Measurements from ENCODE around the gene NRDE2. TPM values are rescaled to one million over a fixed set of nuclear protein-coding genes. Genes with fewer than 3 reads are reported as not detected.
"Not testable (repeated sequence)": the region's sequence is repeated elsewhere in the genome, so short reads cannot be mapped to it uniquely, and the experiment has no call there.

Gene NRDE2
- total RNA-seq, 5 donors from 2014 or later (not counting 1 experiment from before 2014, with no cell fraction given) = 20.5 to 26.7 (median 23.1) TPM

DNA sequence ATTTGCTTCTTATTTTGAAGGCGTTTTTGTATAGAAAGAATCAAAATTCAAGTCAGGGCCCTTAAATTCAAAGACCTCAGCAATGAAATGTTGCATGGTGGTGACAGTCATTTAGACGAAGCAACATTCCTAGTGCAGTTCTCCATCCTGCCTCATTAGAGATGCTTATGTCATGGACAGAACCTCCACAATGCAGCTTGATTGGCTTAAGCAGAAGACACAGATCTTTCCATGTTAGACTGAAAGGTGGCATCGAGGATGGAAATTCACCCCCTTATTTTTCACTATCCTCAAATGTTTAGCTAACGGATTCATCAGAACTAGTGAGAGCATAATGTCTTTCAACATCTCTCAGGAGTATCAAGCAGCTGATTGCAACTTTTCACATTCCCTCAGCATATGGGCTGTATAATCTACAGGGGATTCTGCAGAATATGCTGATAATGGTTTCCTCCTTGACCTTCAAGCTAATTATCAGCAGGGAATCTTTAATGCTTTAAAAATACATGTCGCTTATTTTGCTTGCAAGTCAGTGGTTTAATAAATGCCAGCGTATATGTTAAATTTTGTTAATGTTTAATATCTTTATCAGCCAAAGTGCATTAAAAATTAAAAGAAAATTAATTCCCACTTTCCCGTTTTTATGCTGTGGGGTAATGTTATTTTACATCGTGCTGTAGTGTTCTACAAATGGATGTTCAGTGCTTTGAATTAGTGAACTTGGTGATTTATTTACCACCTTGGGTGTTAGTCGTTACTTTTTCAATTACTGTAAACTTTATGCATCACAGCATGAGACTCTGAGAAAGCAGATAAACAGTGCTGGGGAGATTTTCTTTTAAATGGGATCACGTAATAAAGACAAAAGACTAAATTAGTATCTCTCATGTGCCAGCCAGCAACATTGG lies 12.8 kb upstream of the NRDE2 start:
- no peaks in the 10 kb centered on the region for H3K4me1 Mint-ChIP-seq
- ATAC-seq (replicated peaks in 1 of 4) (no peak), DNase-seq (no peak)
- Histone ChIP-seq H3K9me3 (no peaks in the 10 kb centered on the region), H3K27me3 (replicated peaks in 1 of 2; ENCODE audit: control insufficient read depth in 2 of 2, extremely low read depth in 1 of 2, insufficient read depth in 2 of 2, low read length in 1 of 2) (no peaks in the 10 kb centered on the region), H3K4me1 (ENCODE audit: control insufficient read depth in 1 of 2, extremely low read depth in 1 of 2, insufficient read depth in 2 of 2, low read length in 2 of 2) (no peaks in the 10 kb centered on the region), H3K27ac (ENCODE audit: low read length) (no peak overlapping the region), H3K36me3 (ENCODE audit: control insufficient read depth in 2 of 2, extremely low read depth in 1 of 2, insufficient read depth in 1 of 2, low read length in 1 of 2) (no peaks in the 10 kb centered on the region), H3K4me3 (ENCODE audit: control insufficient read depth in 1 of 2, extremely low read depth in 1 of 2, low read length in 1 of 2) (no peak overlapping the region)
- H3K4me3 Mint-ChIP-seq = no peak overlapping the region
- no peaks in the 10 kb centered on the region for H3K36me3 Mint-ChIP-seq
- no peaks in the 10 kb centered on the region for H3K9me3 Mint-ChIP-seq
- 80% methylated on average over 1 of the region's 10 CpGs for WGBS (ENCODE audit: insufficient coverage)
- POLR2A ChIA-PET = no interaction called here
- no peak overlapping the region for H3K27ac Mint-ChIP-seq
- CTCF ChIA-PET = interaction anchor here in 1 of 2 donors (0.7 kb wide), 1 partner anchor 18 kb away, joined by 3 read pairs; no protein-coding TSS in a partner anchor
- peaks cover 3 to 7% of the 10 kb centered on the region in 2 donors for H3K27me3 Mint-ChIP-seq

DNA sequence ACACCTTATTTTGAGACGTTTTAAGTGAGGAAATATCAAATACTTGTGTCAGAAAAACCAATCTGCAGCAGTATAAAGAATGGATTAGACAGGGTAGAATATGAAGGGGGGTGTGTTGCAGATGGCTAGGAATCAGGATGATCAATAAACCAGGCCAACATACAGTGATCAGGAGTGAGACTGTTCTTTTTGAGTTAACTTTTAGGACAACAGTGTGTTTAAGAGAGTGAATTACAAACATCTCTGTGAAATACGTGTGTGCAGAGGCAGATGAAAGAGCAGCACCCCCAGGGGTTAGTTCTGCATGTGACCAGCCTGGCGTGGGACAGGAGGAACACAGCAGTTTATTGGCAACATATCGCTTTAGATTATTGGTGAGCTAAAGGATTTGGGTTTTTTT lies 10.6 kb upstream of the NRDE2 start:
- ChIA-PET POLR2A (interaction anchor here in 1 of 2 donors (0.7 kb wide), 1 partner anchor 577 kb away, joined by 3 read pairs; no protein-coding TSS in a partner anchor), CTCF (interaction anchor here in 1 of 2 donors (0.6 kb wide), 1 partner anchor 288 kb away, joined by 3 read pairs; no protein-coding TSS in a partner anchor)

DNA sequence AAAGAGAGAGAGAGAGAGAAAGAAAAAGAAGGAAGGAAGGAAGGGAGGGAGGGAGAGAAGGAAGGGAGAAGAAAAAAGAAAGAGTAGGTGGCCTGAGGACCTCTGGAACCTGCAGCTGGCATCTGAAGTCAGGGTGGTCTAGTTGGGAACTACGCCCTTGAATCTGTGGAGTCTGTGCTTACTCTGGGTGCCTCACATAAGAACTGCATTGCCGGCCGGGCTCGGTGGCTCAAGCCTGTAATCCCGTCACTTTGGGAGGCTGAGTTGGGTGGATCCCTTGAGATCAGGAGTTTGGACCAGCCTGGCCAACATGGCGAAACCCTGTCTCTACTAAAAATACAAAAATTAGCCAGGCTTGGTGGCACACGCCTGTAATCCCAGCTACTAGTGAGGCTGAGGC lies 10.0 kb upstream of the NRDE2 start:
- Mint-ChIP-seq H3K9me3 (no peaks in the 10 kb centered on the region), H3K4me1 (no peaks in the 10 kb centered on the region), H3K27me3 (peaks cover 9 to 27% of the 10 kb centered on the region in 2 donors), H3K4me3 (no peak overlapping the region), H3K27ac (no peak overlapping the region), H3K36me3 (no peaks in the 10 kb centered on the region)
- no peak for ATAC-seq (replicated peaks in 1 of 4)
- no peak for DNase-seq
- POLR2A ChIA-PET = no interaction called here
- CTCF ChIA-PET = no interaction called here
- Histone ChIP-seq H3K27me3 (replicated peaks in 1 of 2; ENCODE audit: control insufficient read depth in 2 of 2, extremely low read depth in 1 of 2, insufficient read depth in 2 of 2, low read length in 1 of 2) (peaks cover 0 to 8% of the 10 kb centered on the region in 2 experiments), H3K4me3 (ENCODE audit: control insufficient read depth in 1 of 2, extremely low read depth in 1 of 2, low read length in 1 of 2) (no peak overlapping the region), H3K4me1 (ENCODE audit: control insufficient read depth in 1 of 2, extremely low read depth in 1 of 2, insufficient read depth in 2 of 2, low read length in 2 of 2) (no peaks in the 10 kb centered on the region), H3K27ac (ENCODE audit: low read length) (no peak overlapping the region), H3K36me3 (ENCODE audit: control insufficient read depth in 2 of 2, extremely low read depth in 1 of 2, insufficient read depth in 1 of 2, low read length in 1 of 2) (no peaks in the 10 kb centered on the region), H3K9me3 (no peaks in the 10 kb centered on the region)
- WGBS (ENCODE audit: insufficient coverage) = 90% methylated on average over 6 of the region's 7 CpGs

More for the DNA sequence above, 10.6 kb upstream of the NRDE2 start:
- ATAC-seq (replicated peaks in 1 of 4) = no peak
- 51% methylated on average over 4 of the region's 4 CpGs for WGBS (ENCODE audit: insufficient coverage)
- Mint-ChIP-seq H3K27ac (no peak overlapping the region), H3K4me3 (no peak overlapping the region), H3K4me1 (no peaks in the 10 kb centered on the region), H3K36me3 (no peaks in the 10 kb centered on the region), H3K9me3 (no peaks in the 10 kb centered on the region), H3K27me3 (peaks cover 9 to 21% of the 10 kb centered on the region in 2 donors)
- Histone ChIP-seq H3K27ac (ENCODE audit: low read length) (no peak overlapping the region), H3K4me1 (ENCODE audit: control insufficient read depth in 1 of 2, extremely low read depth in 1 of 2, insufficient read depth in 2 of 2, low read length in 2 of 2) (no peaks in the 10 kb centered on the region), H3K4me3 (ENCODE audit: control insufficient read depth in 1 of 2, extremely low read depth in 1 of 2, low read length in 1 of 2) (no peak overlapping the region), H3K27me3 (replicated peaks in 1 of 2; ENCODE audit: control insufficient read depth in 2 of 2, extremely low read depth in 1 of 2, insufficient read depth in 2 of 2, low read length in 1 of 2) (peaks cover 0 to 8% of the 10 kb centered on the region in 2 experiments), H3K36me3 (ENCODE audit: control insufficient read depth in 2 of 2, extremely low read depth in 1 of 2, insufficient read depth in 1 of 2, low read length in 1 of 2) (no peaks in the 10 kb centered on the region), H3K9me3 (no peaks in the 10 kb centered on the region)
- DNase-seq = no peak

DNA sequence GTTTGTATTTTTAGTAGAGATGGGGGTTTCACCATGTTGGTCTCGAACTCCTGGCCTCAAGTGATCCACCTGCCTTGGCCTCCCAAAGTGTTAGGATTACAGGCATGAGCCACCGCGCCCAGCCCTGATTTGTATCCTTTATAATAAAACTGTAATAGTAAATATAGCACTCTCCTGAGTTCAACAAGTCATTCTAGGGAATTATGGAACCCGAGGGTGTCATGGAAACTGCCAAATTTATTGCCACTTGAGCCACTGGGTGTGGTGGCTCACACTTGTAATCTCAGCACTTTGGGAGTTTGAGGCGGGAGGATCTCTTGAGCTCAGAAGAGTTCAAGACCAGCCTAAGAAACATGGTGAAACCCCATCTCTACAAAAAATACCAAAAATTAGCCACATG lies 9.5 kb upstream of the NRDE2 start:
- H3K27ac ChIP-seq (ENCODE audit: low read length); H3K4me1 Mint-ChIP-seq; H3K27ac Mint-ChIP-seq; H3K36me3 Mint-ChIP-seq; POLR2A ChIA-PET; H3K4me3 Mint-ChIP-seq; CTCF ChIA-PET; H3K36me3 ChIP-seq (ENCODE audit: control insufficient read depth in 2 of 2, extremely low read depth in 1 of 2, insufficient read depth in 1 of 2, low read length in 1 of 2); DNase-seq; ATAC-seq (replicated peaks in 1 of 4); H3K9me3 Mint-ChIP-seq; H3K4me1 ChIP-seq (ENCODE audit: control insufficient read depth in 1 of 2, extremely low read depth in 1 of 2, insufficient read depth in 2 of 2, low read length in 2 of 2); H3K4me3 ChIP-seq (ENCODE audit: control insufficient read depth in 1 of 2, extremely low read depth in 1 of 2, low read length in 1 of 2); H3K9me3 ChIP-seq: not testable (repeated sequence)
- H3K27me3 ChIP-seq (replicated peaks in 1 of 2; ENCODE audit: control insufficient read depth in 2 of 2, extremely low read depth in 1 of 2, insufficient read depth in 2 of 2, low read length in 1 of 2) = peaks cover 0 to 12% of the 10 kb centered on the region in 2 experiments
- H3K27me3 Mint-ChIP-seq = peaks cover 9 to 31% of the 10 kb centered on the region in 2 donors
- whole genome bisulfite sequencing (ENCODE audit: insufficient coverage) = no CpG with 5 or more reads among the region's 5 CpGs

DNA sequence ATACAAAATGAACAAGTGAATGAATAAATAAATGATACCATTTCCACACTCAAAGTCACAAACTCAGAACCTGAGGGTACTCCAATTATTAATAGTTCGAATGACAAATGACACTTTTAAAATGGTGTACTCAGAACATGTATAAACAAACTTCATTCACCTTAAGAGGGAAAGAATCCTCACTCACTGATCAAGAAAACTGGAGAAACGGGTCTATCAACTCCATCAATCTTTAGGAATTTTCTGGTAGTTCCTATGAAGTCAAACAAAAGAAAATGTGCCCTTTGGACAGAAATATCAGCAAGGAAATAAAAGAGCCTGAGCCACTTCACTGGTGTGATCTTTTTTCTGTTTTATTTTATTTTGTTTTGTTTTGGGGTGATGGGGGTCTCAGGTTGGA lies 5.2 kb upstream of the NRDE2 start:
- Histone ChIP-seq H3K9me3 (no peaks in the 10 kb centered on the region), H3K36me3 (ENCODE audit: control insufficient read depth in 2 of 2, extremely low read depth in 1 of 2, insufficient read depth in 1 of 2, low read length in 1 of 2) (no peaks in the 10 kb centered on the region), H3K27me3 (replicated peaks in 1 of 2; ENCODE audit: control insufficient read depth in 2 of 2, extremely low read depth in 1 of 2, insufficient read depth in 2 of 2, low read length in 1 of 2) (peaks cover 0 to 21% of the 10 kb centered on the region in 2 experiments), H3K27ac (ENCODE audit: low read length) (no peak overlapping the region), H3K4me3 (ENCODE audit: control insufficient read depth in 1 of 2, extremely low read depth in 1 of 2, low read length in 1 of 2) (no peak overlapping the region), H3K4me1 (ENCODE audit: control insufficient read depth in 1 of 2, extremely low read depth in 1 of 2, insufficient read depth in 2 of 2, low read length in 2 of 2) (peaks cover 0 to 3% of the 10 kb centered on the region in 2 experiments)
- ATAC-seq (replicated peaks in 1 of 4) = no peak
- no peak overlapping the region for H3K4me3 Mint-ChIP-seq
- H3K36me3 Mint-ChIP-seq = no peaks in the 10 kb centered on the region
- peaks cover 13 to 38% of the 10 kb centered on the region in 2 donors for H3K27me3 Mint-ChIP-seq
- no peak for DNase-seq
- CTCF ChIA-PET = no interaction called here
- POLR2A ChIA-PET = no interaction called here
- peaks cover 6 to 7% (median 6%) of the 10 kb centered on the region in 3 donors for H3K4me1 Mint-ChIP-seq
- H3K27ac Mint-ChIP-seq = no peak overlapping the region
- WGBS (ENCODE audit: insufficient coverage) = no CpG with 5 or more reads among the region's 2 CpGs
- H3K9me3 Mint-ChIP-seq = no peaks in the 10 kb centered on the region

DNA sequence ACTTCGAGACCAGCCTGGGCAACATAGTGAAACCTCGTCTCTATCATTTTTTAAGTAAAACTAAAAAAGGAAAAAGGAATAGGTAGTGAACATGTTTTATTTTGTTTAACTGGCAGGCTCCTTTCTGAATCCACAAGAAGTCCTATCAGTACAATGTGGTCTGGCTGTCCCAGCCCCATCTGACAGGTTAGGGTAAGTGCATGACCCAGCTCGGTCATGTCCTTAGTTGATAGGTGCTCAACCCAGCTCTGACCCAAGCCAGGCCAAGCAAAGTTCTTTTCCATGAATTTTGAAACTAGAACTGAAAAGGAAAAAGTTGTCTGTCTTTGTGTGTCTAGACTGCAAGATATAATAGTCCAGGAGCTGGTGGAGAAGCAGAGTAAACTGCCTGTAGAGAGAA lies 4.7 kb upstream of the NRDE2 start:
- peaks cover 0 to 21% of the 10 kb centered on the region in 2 experiments for H3K27me3 ChIP-seq (replicated peaks in 1 of 2; ENCODE audit: control insufficient read depth in 2 of 2, extremely low read depth in 1 of 2, insufficient read depth in 2 of 2, low read length in 1 of 2)
- H3K36me3 ChIP-seq (ENCODE audit: control insufficient read depth in 2 of 2, extremely low read depth in 1 of 2, insufficient read depth in 1 of 2, low read length in 1 of 2) = no peaks in the 10 kb centered on the region
- H3K4me3 ChIP-seq (ENCODE audit: control insufficient read depth in 1 of 2, extremely low read depth in 1 of 2, low read length in 1 of 2) = no peak overlapping the region
- Mint-ChIP-seq H3K36me3 (no peaks in the 10 kb centered on the region), H3K27me3 (peaks cover 13 to 38% of the 10 kb centered on the region in 2 donors), H3K4me1 (peaks cover 11 to 12% (median 11%) of the 10 kb centered on the region in 3 donors), H3K9me3 (no peaks in the 10 kb centered on the region), H3K27ac (no peak overlapping the region), H3K4me3 (no peak overlapping the region)
- H3K9me3 ChIP-seq = no peaks in the 10 kb centered on the region
- DNase-seq = no peak
- POLR2A ChIA-PET = no interaction called here
- 92% methylated on average over 1 of the region's 3 CpGs for WGBS (ENCODE audit: insufficient coverage)
- peaks cover 0 to 5% of the 10 kb centered on the region in 2 experiments for H3K4me1 ChIP-seq (ENCODE audit: control insufficient read depth in 1 of 2, extremely low read depth in 1 of 2, insufficient read depth in 2 of 2, low read length in 2 of 2)
- no peak for ATAC-seq (replicated peaks in 1 of 4)
- CTCF ChIA-PET = interaction anchor here in 1 of 2 donors (0.9 kb wide), 1 partner anchor 30 kb away, joined by 4 read pairs; no protein-coding TSS in a partner anchor
- H3K27ac ChIP-seq (ENCODE audit: low read length) = no peak overlapping the region

Measured in T-cell (primary cell).